ENCODE data around the gene TATDN3. TPM values are rescaled to one million over a fixed set of nuclear protein-coding genes. Genes with fewer than 3 reads are reported as not detected.

The TATDN3 gene
- total RNA-seq, 1 donor = 15.7 TPM

GRCh38 chr1:212792396-212792908 lies 758 bp downstream of the TATDN3 start:
- H3K4me1 ChIP-seq (ENCODE audit: insufficient read depth, low read length) = peaks cover 52% of the 10 kb centered on the region
- H3K9me3 ChIP-seq (ENCODE audit: low read depth, low read length) = no peaks in the 10 kb centered on the region
- H3K27me3 ChIP-seq (ENCODE audit: insufficient read depth, low read length) = no peaks in the 10 kb centered on the region
- H3K4me3 ChIP-seq (ENCODE audit: low read length) = peak overlapping the region; percentile 91

GRCh38 chr1:212794561-212795014 lies 2.9 kb downstream of the TATDN3 start:
- Histone ChIP-seq H3K4me3 (ENCODE audit: low read length) (no peak overlapping the region), H3K9me3 (ENCODE audit: low read depth, low read length) (no peaks in the 10 kb centered on the region), H3K4me1 (ENCODE audit: insufficient read depth, low read length) (peaks cover 57% of the 10 kb centered on the region), H3K27me3 (ENCODE audit: insufficient read depth, low read length) (no peaks in the 10 kb centered on the region)

- H3K9me3 ChIP-seq (ENCODE audit: low read depth, low read length) = no peaks in the 10 kb centered on the region
- peaks cover 39% of the 10 kb centered on the region for H3K4me1 ChIP-seq (ENCODE audit: insufficient read depth, low read length)
- no peaks in the 10 kb centered on the region for H3K27me3 ChIP-seq (ENCODE audit: insufficient read depth, low read length)
- H3K4me3 ChIP-seq (ENCODE audit: low read length) = no peak overlapping the region
Observed at GRCh38 chr1:212797681-212798080, 6.0 kb downstream of the TATDN3 start.

- no peak overlapping the region for H3K4me3 ChIP-seq (ENCODE audit: low read length)
- no peaks in the 10 kb centered on the region for H3K9me3 ChIP-seq (ENCODE audit: low read depth, low read length)
- H3K27me3 ChIP-seq (ENCODE audit: insufficient read depth, low read length) = no peaks in the 10 kb centered on the region
- H3K4me1 ChIP-seq (ENCODE audit: insufficient read depth, low read length) = no peaks in the 10 kb centered on the region
Observed at GRCh38 chr1:212805767-212806166, 14.1 kb downstream of the TATDN3 start.

GRCh38 chr1:212814537-212815334 lies 23.0 kb downstream of the TATDN3 start:
- H3K4me3 ChIP-seq (ENCODE audit: low read length) = no peak overlapping the region

GRCh38 chr1:212816567-212817278 lies 25.0 kb downstream of the TATDN3 start:
- Histone ChIP-seq H3K4me1 (ENCODE audit: insufficient read depth, low read length) (peaks cover 15% of the 10 kb centered on the region), H3K27me3 (ENCODE audit: insufficient read depth, low read length) (no peaks in the 10 kb centered on the region), H3K9me3 (ENCODE audit: low read depth, low read length) (no peaks in the 10 kb centered on the region), H3K4me3 (ENCODE audit: low read length) (no peak overlapping the region)

More at GRCh38 chr1:212814537-212815334, 23.0 kb downstream of the TATDN3 start:
- Histone ChIP-seq H3K4me1 (ENCODE audit: insufficient read depth, low read length) (peaks cover 9% of the 10 kb centered on the region), H3K27me3 (ENCODE audit: insufficient read depth, low read length) (no peaks in the 10 kb centered on the region), H3K9me3 (ENCODE audit: low read depth, low read length) (no peaks in the 10 kb centered on the region)

- Histone ChIP-seq H3K9me3 (ENCODE audit: low read depth, low read length) (no peaks in the 10 kb centered on the region), H3K4me1 (ENCODE audit: insufficient read depth, low read length) (peaks cover 15% of the 10 kb centered on the region), H3K27me3 (ENCODE audit: insufficient read depth, low read length) (no peaks in the 10 kb centered on the region), H3K4me3 (ENCODE audit: low read length) (no peak overlapping the region)
Observed at GRCh38 chr1:212819726-212820125, 28.0 kb downstream of the TATDN3 start.

GRCh38 chr1:212820969-212821368 lies 29.3 kb downstream of the TATDN3 start:
- Histone ChIP-seq H3K9me3 (ENCODE audit: low read depth, low read length) (peaks cover 9% of the 10 kb centered on the region), H3K27me3 (ENCODE audit: insufficient read depth, low read length) (no peaks in the 10 kb centered on the region), H3K4me3 (ENCODE audit: low read length) (no peak overlapping the region), H3K4me1 (ENCODE audit: insufficient read depth, low read length) (peaks cover 15% of the 10 kb centered on the region)

GRCh38 chr1:212822956-212823355 lies 31.3 kb downstream of the TATDN3 start:
- H3K4me3 ChIP-seq (ENCODE audit: low read length) = no peak overlapping the region
- peaks cover 13% of the 10 kb centered on the region for H3K9me3 ChIP-seq (ENCODE audit: low read depth, low read length)
- peaks cover 15% of the 10 kb centered on the region for H3K4me1 ChIP-seq (ENCODE audit: insufficient read depth, low read length)
- H3K27me3 ChIP-seq (ENCODE audit: insufficient read depth, low read length) = no peaks in the 10 kb centered on the region

- Histone ChIP-seq H3K27me3 (ENCODE audit: insufficient read depth, low read length) (no peaks in the 10 kb centered on the region), H3K4me1 (ENCODE audit: insufficient read depth, low read length) (peaks cover 11% of the 10 kb centered on the region), H3K9me3 (ENCODE audit: low read depth, low read length) (peaks cover 13% of the 10 kb centered on the region), H3K4me3 (ENCODE audit: low read length) (no peak overlapping the region)
Observed at GRCh38 chr1:212824201-212824600, 32.5 kb downstream of the TATDN3 start.

- H3K4me3 ChIP-seq (ENCODE audit: low read length) = no peak overlapping the region
- no peaks in the 10 kb centered on the region for H3K27me3 ChIP-seq (ENCODE audit: insufficient read depth, low read length)
- peaks cover 13% of the 10 kb centered on the region for H3K9me3 ChIP-seq (ENCODE audit: low read depth, low read length)
- H3K4me1 ChIP-seq (ENCODE audit: insufficient read depth, low read length) = no peaks in the 10 kb centered on the region
Observed at GRCh38 chr1:212825798-212826452, 34.2 kb downstream of the TATDN3 start.

GRCh38 chr1:212827171-212827776 lies 35.6 kb downstream of the TATDN3 start:
- peaks cover 7% of the 10 kb centered on the region for H3K4me1 ChIP-seq (ENCODE audit: insufficient read depth, low read length)
- peaks cover 13% of the 10 kb centered on the region for H3K9me3 ChIP-seq (ENCODE audit: low read depth, low read length)
- H3K27me3 ChIP-seq (ENCODE audit: insufficient read depth, low read length) = no peaks in the 10 kb centered on the region

GRCh38 chr1:212827831-212828278 lies 36.2 kb downstream of the TATDN3 start:
- no peaks in the 10 kb centered on the region for H3K27me3 ChIP-seq (ENCODE audit: insufficient read depth, low read length)
- no peak overlapping the region for H3K4me3 ChIP-seq (ENCODE audit: low read length)
- H3K4me1 ChIP-seq (ENCODE audit: insufficient read depth, low read length) = peaks cover 7% of the 10 kb centered on the region
- peaks cover 13% of the 10 kb centered on the region for H3K9me3 ChIP-seq (ENCODE audit: low read depth, low read length)

More at GRCh38 chr1:212827171-212827776, 35.6 kb downstream of the TATDN3 start:
- no peak overlapping the region for H3K4me3 ChIP-seq (ENCODE audit: low read length)

GRCh38 chr1:212828395-212828794 lies 36.7 kb downstream of the TATDN3 start:
- Histone ChIP-seq H3K4me1 (ENCODE audit: insufficient read depth, low read length) (peaks cover 7% of the 10 kb centered on the region), H3K27me3 (ENCODE audit: insufficient read depth, low read length) (no peaks in the 10 kb centered on the region), H3K9me3 (ENCODE audit: low read depth, low read length) (peaks cover 13% of the 10 kb centered on the region), H3K4me3 (ENCODE audit: low read length) (no peak overlapping the region)
